BJ (cell line): ENCODE results near the gene RIMBP2. TPM values are rescaled to one million over a fixed set of nuclear protein-coding genes. Genes with fewer than 3 reads are reported as not detected.

Experiments
- CTCF ChIA-PET: fragments of 350-600 bp; formaldehyde crosslinking; extraction: SDS; loops from one replicate; lab custom pipeline; 2021; ENCODE audit warnings: antibody characterized with exemption, inconsistent platforms; lab: Yijun Ruan, JAX
- POLR2A ChIA-PET: fragments of 300-600 bp; sonication (Branson Sonifier 250); formaldehyde crosslinking; extraction: SDS; loops from one replicate; lab custom pipeline; 2021; ENCODE audit warnings: antibody characterized with exemption; lab: Charles Lee
- DNase-seq: peaks from one replicate; pipeline ENCODE4 v3.0.0-alpha.2; 2011; ENCODE audit warnings: low read depth
- H3K27me3 ChIP-seq: 2 replicates; pipeline ENCODE4 v1.6.0; 2011; ENCODE audit warnings: low read length; ENCODE audit not compliant: control insufficient read depth, insufficient read depth
- H3K36me3 ChIP-seq: 2 replicates; pipeline ENCODE4 v1.5.1; 2011; ENCODE audit warnings: low read length; ENCODE audit not compliant: control insufficient read depth, insufficient read depth
- H3K4me3 ChIP-seq: 2 replicates; pipeline ENCODE4 v1.5.1; 2011; ENCODE audit warnings: low read depth, mild to moderate bottlenecking, control low read depth, low read length
- polyA plus RNA-seq: library from polyadenylated mRNA; depleted of rRNA; stranded (reverse); fragments of >200 nt; gene quantifications from 2 replicates; pipeline ENCODE4 v1.2.3, GENCODE V29; 2011
- TF ChIP-seq, protein P1 (sequence below): IDR thresholded peaks from 2 replicates; pipeline ENCODE4 v1.5.1; 2011; ENCODE audit warnings: low read depth, mild to moderate bottlenecking, control low read depth, inconsistent platforms, low read length, moderate library complexity; ENCODE audit not compliant: insufficient read depth

The RIMBP2 gene
- polyA plus RNA-seq, 1 experiment = 0.05 TPM

DNA sequence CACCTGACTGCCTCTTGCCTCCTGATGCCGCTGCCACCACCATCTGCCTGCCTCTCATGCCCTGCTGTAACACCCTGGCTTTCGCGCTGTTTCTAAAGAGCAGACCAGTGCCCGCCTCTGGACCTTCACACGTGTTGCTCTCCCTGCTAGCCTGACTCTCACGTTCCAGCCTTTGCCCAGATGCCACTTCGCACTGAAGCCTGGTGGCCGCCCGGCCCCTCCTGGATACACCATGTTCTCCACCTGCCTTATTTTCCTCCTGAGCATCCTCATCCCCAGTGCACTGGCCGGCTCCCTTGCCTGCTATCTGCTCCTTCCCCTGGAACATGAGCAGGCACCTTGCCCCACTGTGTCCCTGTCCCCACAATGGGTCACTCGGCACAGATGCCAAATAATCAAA is 231.9 kb downstream of the RIMBP2 start:
- Histone ChIP-seq H3K4me3 (no peak overlapping the region), H3K27me3 (no peaks in the 10 kb centered on the region), H3K36me3 (no peaks in the 10 kb centered on the region)
- ChIA-PET POLR2A (no interaction called here), CTCF (no interaction called here)
- DNase-seq = no peak
- TF ChIP-seq, protein P1, sequence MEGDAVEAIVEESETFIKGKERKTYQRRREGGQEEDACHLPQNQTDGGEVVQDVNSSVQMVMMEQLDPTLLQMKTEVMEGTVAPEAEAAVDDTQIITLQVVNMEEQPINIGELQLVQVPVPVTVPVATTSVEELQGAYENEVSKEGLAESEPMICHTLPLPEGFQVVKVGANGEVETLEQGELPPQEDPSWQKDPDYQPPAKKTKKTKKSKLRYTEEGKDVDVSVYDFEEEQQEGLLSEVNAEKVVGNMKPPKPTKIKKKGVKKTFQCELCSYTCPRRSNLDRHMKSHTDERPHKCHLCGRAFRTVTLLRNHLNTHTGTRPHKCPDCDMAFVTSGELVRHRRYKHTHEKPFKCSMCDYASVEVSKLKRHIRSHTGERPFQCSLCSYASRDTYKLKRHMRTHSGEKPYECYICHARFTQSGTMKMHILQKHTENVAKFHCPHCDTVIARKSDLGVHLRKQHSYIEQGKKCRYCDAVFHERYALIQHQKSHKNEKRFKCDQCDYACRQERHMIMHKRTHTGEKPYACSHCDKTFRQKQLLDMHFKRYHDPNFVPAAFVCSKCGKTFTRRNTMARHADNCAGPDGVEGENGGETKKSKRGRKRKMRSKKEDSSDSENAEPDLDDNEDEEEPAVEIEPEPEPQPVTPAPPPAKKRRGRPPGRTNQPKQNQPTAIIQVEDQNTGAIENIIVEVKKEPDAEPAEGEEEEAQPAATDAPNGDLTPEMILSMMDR = no peak

DNA sequence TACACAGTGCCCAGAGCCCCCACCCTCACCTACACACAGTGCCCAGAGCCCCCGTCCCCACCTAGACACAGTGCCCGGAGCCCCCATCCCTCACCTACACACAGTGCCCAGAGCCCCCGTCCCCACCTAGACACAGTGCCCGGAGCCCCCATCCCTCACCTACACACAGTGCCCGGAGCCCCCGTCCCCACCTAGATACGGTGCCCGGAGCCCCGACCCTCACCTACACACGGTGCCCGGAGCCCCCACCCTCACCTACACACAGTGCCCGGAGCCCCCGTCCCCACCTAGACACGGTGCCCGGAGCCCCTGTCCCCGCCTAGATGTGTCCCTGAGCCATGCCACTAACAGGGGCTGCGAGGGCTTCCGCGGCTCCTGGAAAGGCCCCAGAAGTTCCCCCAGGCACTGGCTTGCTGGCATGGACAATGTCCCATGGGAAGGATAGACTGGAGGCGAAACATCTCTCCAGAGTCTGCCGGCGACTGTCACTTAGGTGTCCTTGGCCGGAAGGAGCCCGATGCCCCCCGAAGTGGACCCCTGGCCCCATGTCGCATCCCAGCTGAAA is 232.4 kb downstream of the RIMBP2 start:
- ChIA-PET POLR2A (no interaction called here), CTCF (no interaction called here)
- no peaks in the 10 kb centered on the region for H3K27me3 ChIP-seq
- TF ChIP-seq, protein P1 = no peak
- no peak for DNase-seq
- H3K36me3 ChIP-seq = no peaks in the 10 kb centered on the region
- H3K4me3 ChIP-seq = no peak overlapping the region

DNA sequence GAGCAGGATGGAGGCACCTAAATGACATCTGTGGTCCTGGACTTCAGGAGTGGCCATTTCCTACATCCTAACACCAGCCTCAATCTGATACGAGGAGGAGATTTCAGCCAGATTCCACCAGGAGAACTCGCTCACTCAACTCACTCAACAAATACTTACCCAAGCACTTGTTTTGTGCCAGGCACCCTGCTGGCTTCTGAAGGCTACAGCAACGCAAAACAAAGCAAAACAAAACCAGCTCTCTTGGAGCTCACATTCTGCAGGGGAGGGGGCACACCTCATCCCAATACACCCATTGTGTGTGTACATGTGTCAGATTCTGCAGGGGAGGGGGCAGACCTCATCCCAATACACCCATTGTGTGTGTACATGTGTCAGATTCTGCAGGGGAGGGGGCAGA is 233.7 kb downstream of the RIMBP2 start:
- Histone ChIP-seq H3K36me3 (no peaks in the 10 kb centered on the region), H3K4me3 (no peak overlapping the region), H3K27me3 (no peaks in the 10 kb centered on the region)
- CTCF ChIA-PET = no interaction called here
- DNase-seq = no peak
- TF ChIP-seq, protein P1 = no peak
- POLR2A ChIA-PET = no interaction called here

DNA sequence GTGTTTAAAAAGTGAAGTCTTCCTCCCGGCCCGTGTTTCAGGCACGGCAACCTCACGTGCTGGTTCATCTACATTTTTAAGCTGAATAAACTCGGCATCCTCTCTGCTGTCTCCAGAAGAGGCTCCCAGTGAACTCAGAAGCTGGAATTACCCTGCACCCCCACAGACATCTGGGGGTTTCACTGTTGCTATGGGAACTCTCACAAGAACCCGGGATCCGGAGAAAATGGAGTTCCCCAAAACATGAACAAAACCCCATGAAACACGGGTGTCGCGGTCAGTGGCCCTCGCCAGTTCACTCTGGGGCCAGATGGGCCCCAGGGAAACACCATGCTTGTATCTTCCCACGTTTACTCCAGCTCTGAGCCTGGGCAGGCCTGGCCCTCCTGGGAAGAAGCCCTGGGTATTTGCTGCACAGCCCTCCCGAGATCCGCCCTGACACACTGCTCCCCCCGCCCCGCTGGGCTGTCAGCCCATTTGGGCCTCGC is 234.7 kb downstream of the RIMBP2 start:
- H3K4me3 ChIP-seq = no peak overlapping the region
- H3K36me3 ChIP-seq = no peaks in the 10 kb centered on the region
- TF ChIP-seq, protein P1 = no peak
- DNase-seq = no peak
- CTCF ChIA-PET = no interaction called here
- POLR2A ChIA-PET = no interaction called here
- H3K27me3 ChIP-seq = no peaks in the 10 kb centered on the region

DNA sequence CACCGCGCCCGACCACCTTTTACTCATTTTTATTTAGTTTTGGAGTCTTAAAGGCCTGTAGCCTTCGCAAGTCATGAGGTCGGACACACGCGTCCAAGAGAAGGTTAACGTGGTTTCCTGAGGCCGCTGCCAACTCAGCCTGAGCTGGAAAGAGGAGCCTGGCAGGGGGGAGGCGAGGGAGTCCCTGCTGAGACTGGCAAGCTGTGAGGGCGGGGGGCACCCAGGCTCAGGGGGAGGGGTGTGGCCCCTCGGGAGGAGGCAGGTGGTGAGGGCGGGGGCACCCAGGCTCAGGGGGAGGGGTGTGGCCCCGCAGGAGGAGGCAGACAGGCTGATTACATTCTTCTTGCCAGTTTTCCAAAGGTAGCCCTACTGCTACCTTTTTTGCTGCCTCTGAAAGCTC is 235.2 kb downstream of the RIMBP2 start:
- ChIA-PET CTCF (no interaction called here), POLR2A (no interaction called here)
- TF ChIP-seq, protein P1 = no peak

More for the DNA sequence above, 235.2 kb downstream of the RIMBP2 start:
- Histone ChIP-seq H3K27me3 (no peaks in the 10 kb centered on the region), H3K36me3 (no peaks in the 10 kb centered on the region), H3K4me3 (no peak overlapping the region)
- no peak for DNase-seq
